GM18858 (cell line): ENCODE results near the gene BMP5.

Experiments used
- ATAC-seq: cut with Tn5 transposase; IDR thresholded peaks from one replicate; pipeline ENCODE4 v1.9.1; 2021; ENCODE audit not compliant: unreplicated experiment

Gene BMP5

DNA sequence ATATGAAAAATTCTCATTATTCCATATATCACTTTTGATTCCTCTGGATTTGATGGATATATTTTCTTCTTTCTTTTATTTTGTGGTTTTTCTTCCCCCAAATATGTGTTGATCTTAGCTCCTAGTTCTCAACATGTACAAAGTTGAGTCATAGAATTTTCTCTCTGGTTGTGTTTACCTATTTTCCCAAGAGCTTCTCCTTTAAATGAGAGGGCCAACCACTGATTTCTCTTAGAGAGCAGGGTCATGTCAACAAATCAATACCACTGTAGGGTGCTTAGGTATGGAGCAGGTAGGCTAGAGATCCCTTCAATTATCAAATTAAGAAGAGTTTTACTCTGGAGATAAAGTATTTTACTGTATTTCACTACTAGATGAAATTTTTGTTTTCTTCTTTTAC is 145.7 kb downstream of the BMP5 start:
- ATAC-seq, result no peak

DNA sequence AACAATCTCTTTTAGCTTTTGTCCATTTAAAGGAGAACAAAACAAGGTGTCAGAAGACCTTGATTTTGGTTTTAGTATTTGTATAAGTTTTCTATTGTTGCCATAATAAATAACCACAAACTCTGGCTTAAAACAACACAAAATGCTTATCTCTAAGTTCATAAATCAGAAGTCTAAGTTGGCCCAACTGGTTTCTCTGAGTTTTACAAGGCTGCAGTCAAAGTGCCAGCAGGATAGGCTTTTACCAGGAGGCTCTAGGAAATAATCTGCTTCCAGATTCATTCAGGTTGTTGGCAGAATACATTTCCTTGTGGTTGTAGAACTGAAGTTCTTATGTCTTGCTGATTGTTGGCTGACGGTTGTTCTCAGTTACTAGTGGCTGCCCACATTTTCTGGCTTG is 149.2 kb downstream of the BMP5 start:
- ATAC-seq, result no peak

DNA sequence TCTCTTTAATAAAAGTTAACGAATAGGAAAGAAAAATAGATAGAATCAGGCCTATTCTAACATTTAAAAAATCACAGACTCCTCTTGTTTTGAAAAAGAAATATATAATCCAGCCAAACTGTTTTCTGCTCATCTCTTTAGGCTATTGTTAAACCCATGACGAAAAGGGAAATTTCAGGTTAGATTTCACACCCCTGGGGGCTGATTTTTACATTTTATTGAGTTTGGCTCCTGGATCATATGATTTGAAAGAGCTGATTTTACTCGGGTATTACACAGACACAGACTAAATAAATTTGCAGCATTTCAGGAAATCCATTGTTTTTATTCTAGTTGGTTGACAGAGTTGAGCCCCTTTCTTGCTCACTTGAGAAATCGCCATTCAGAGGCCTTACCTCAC is 160.6 kb downstream of the BMP5 start:
- ATAC-seq, result no peak

DNA sequence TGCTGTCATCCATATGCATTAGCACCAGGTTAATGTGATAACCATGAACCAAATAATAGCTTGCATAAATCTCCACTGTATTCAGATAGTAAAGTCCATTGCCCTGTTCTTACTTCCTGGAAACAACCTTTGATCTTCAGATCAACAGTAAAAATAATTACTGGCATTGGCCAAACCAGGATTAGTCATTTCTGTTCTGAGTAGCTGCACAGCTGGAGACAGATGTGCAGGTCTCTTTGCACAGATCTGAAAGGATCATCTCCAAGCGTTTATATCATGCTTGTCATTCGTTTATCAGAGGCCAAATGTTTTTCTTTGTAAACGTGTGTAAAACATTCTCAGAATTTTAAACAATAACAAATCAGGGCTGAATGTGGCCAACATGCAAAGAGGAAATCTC is 162.0 kb downstream of the BMP5 start:
- no peak for ATAC-seq

DNA sequence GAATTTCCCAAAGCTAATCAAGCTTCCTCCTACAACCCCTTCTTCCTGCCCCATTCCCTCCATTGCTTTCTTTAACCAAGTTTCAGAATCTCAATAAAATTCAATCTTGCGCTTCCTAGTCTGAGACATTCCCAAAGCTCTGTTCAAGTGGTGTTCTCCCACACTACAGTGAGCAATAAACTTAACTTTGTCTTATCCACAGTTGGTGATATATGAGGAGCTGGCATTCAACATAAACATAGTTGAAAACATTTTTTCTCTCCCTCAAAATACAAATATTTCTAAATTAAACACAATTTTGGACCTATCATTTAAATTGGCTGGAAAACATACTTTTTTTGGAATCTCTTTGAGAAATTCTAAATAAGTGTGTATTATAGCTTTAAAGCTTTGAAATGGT is 166.7 kb downstream of the BMP5 start:
- ATAC-seq, result no peak

DNA sequence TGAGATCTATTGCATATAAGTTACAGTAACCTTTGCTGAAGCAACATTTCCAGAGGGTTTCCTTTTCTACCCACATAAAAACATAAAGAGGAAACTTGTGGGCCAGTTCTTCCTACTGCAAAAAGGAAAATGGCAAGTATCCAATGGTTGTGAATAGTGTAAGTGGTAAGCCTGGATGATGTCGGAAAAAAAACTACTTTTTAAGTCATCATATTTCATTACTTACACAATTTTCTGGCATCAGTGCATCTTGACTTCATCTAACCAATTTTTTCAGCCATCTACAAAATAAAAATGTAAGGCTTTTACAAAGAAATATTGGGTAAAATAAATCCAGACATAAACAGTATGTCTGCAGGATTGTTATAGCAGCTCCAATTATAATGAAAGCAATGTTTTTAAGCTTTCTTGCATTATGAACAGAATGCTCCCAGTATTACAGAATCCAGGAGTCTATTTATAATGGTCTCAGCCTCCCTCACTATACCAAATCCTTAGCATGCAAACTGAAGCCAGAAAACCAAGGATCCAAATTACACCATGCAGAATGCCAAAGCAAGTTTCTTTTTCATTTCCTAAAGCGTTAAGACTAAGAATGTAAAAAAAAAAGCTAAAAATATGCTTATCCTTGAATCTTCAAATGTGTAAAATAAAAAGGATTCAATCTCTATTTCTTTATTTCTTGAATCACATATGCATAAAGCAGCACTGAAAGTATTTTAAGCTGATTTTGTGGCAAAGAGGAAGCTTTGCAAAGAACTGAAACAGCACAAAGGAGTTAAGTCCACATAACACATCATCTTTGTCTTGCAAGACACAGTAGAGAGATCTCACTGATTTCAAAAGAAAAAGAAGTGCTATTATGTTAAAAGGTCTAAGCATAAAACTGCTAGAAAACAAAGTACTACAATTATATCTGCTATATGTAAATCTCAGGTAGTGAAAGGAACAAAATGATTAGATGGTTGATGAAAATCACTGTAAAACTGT is 169.6 kb downstream of the BMP5 start:
- ATAC-seq, result no peak

DNA sequence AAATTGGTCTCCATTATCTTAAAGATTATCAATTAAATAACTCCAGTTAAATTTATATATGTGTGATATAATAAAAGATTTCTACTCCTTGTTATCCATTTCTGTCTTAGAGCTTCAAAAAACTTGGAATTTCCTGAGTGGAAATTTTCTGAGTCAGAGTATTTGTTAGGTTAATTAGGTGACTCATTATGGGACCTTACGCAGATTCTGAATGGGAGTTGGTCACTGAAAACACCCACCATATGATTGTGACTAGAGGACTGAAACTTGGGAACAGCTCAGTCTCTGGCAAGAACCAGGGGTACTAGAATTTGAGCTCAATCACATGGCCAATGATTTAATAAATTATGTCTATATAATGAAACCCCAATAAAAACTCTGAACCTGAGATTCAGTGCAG is 171.0 kb downstream of the BMP5 start:
- no peak for ATAC-seq
